Mucosa of stomach (tissue), 1 donor: Measurements from ENCODE around the gene CD274.
"Not testable (repeated sequence)": the region's sequence is repeated elsewhere in the genome, so short reads cannot be mapped to it uniquely, and the experiment has no call there.

Experiments used
- H3K27me3 ChIP-seq: one replicate; pipeline ENCODE4 v1.7.0; 2013; ENCODE audit warnings: mild to moderate bottlenecking, low read length; ENCODE audit not compliant: control insufficient read depth, insufficient read depth
- H3K36me3 ChIP-seq: one replicate; pipeline ENCODE4 v1.7.0; 2013; ENCODE audit warnings: low read length; ENCODE audit not compliant: control insufficient read depth, insufficient read depth
- H3K4me1 ChIP-seq: one replicate; pipeline ENCODE4 v1.7.0; 2013; ENCODE audit warnings: mild to moderate bottlenecking, low read length; ENCODE audit not compliant: control insufficient read depth, insufficient read depth
- H3K4me3 ChIP-seq: one replicate; pipeline ENCODE4 v1.7.0; 2013; ENCODE audit warnings: low read length
- H3K9ac ChIP-seq: one replicate; pipeline ENCODE4 v1.7.0; 2013; ENCODE audit warnings: mild to moderate bottlenecking, low read length, moderate library complexity
- H3K9me3 ChIP-seq: one replicate; pipeline ENCODE4 v1.7.0; 2013; ENCODE audit warnings: mild to moderate bottlenecking, low read length, moderate library complexity; ENCODE audit not compliant: control insufficient read depth
- donor health status: Pancreatic carcinoma.

CD274 gene

GRCh38 chr9:5453673-5454072, 3.3 kb downstream of the CD274 start:
- H3K4me3 ChIP-seq, result no peak overlapping the region
- H3K4me1 ChIP-seq, result peaks cover 12% of the 10 kb centered on the region
- H3K36me3 ChIP-seq, result no peaks in the 10 kb centered on the region
- no peaks in the 10 kb centered on the region for H3K27me3 ChIP-seq
- H3K9ac ChIP-seq, result no peak overlapping the region
- H3K9me3 ChIP-seq, result no peaks in the 10 kb centered on the region

GRCh38 chr9:5455181-5455580, 4.8 kb downstream of the CD274 start:
- Histone ChIP-seq H3K4me1 (peaks cover 4% of the 10 kb centered on the region), H3K4me3 (no peak overlapping the region), H3K9ac (no peak overlapping the region), H3K27me3 (no peaks in the 10 kb centered on the region), H3K36me3 (no peaks in the 10 kb centered on the region), H3K9me3 (no peaks in the 10 kb centered on the region)

GRCh38 chr9:5459289-5459829, 9.0 kb downstream of the CD274 start:
- H3K4me1 ChIP-seq, result no peaks in the 10 kb centered on the region
- H3K9ac ChIP-seq, result no peak overlapping the region
- no peaks in the 10 kb centered on the region for H3K36me3 ChIP-seq
- no peaks in the 10 kb centered on the region for H3K9me3 ChIP-seq
- H3K27me3 ChIP-seq, result no peaks in the 10 kb centered on the region
- no peak overlapping the region for H3K4me3 ChIP-seq

GRCh38 chr9:5460157-5460556, 9.8 kb downstream of the CD274 start:
- no peaks in the 10 kb centered on the region for H3K4me1 ChIP-seq
- H3K27me3 ChIP-seq, result no peaks in the 10 kb centered on the region
- no peak overlapping the region for H3K9ac ChIP-seq
- H3K36me3 ChIP-seq, result no peaks in the 10 kb centered on the region
- no peak overlapping the region for H3K4me3 ChIP-seq
- H3K9me3 ChIP-seq, result no peaks in the 10 kb centered on the region

GRCh38 chr9:5464831-5465330, 14.5 kb downstream of the CD274 start:
- H3K4me3 ChIP-seq, H3K27me3 ChIP-seq, H3K9ac ChIP-seq, H3K36me3 ChIP-seq, H3K9me3 ChIP-seq, H3K4me1 ChIP-seq: not testable (repeated sequence)

GRCh38 chr9:5466005-5466404, 15.7 kb downstream of the CD274 start:
- no peaks in the 10 kb centered on the region for H3K27me3 ChIP-seq
- no peaks in the 10 kb centered on the region for H3K9me3 ChIP-seq
- H3K4me3 ChIP-seq, result no peak overlapping the region
- H3K4me1 ChIP-seq, result no peaks in the 10 kb centered on the region
- H3K9ac ChIP-seq, result no peak overlapping the region
- H3K36me3 ChIP-seq, result no peaks in the 10 kb centered on the region

GRCh38 chr9:5466766-5467165, 16.4 kb downstream of the CD274 start:
- no peak overlapping the region for H3K9ac ChIP-seq
- no peaks in the 10 kb centered on the region for H3K9me3 ChIP-seq
- H3K4me3 ChIP-seq, result no peak overlapping the region
- no peaks in the 10 kb centered on the region for H3K36me3 ChIP-seq
- no peaks in the 10 kb centered on the region for H3K4me1 ChIP-seq
- no peaks in the 10 kb centered on the region for H3K27me3 ChIP-seq

GRCh38 chr9:5468850-5469249, 18.5 kb downstream of the CD274 start:
- H3K4me1 ChIP-seq, result no peaks in the 10 kb centered on the region
- no peaks in the 10 kb centered on the region for H3K36me3 ChIP-seq
- no peak overlapping the region for H3K9ac ChIP-seq
- H3K4me3 ChIP-seq, result no peak overlapping the region
- H3K27me3 ChIP-seq, result no peaks in the 10 kb centered on the region
- no peaks in the 10 kb centered on the region for H3K9me3 ChIP-seq

GRCh38 chr9:5470122-5470521, 19.8 kb downstream of the CD274 start:
- Histone ChIP-seq H3K27me3 (no peaks in the 10 kb centered on the region), H3K9ac (no peak overlapping the region), H3K4me1 (no peaks in the 10 kb centered on the region), H3K36me3 (no peaks in the 10 kb centered on the region), H3K9me3 (no peaks in the 10 kb centered on the region), H3K4me3 (no peak overlapping the region)

- Histone ChIP-seq H3K36me3 (no peaks in the 10 kb centered on the region), H3K9me3 (no peaks in the 10 kb centered on the region), H3K27me3 (no peaks in the 10 kb centered on the region), H3K9ac (no peak overlapping the region), H3K4me3 (no peak overlapping the region), H3K4me1 (no peaks in the 10 kb centered on the region)
Measured at GRCh38 chr9:5470816-5471215, 20.5 kb downstream of the CD274 start.

GRCh38 chr9:5475611-5476010, 25.3 kb downstream of the CD274 start:
- not testable (repeated sequence) for H3K4me3 ChIP-seq, H3K4me1 ChIP-seq, H3K9ac ChIP-seq, H3K36me3 ChIP-seq, H3K27me3 ChIP-seq, H3K9me3 ChIP-seq

GRCh38 chr9:5478206-5478605, 27.9 kb downstream of the CD274 start:
- Histone ChIP-seq H3K9ac (no peak overlapping the region), H3K4me1 (no peaks in the 10 kb centered on the region), H3K27me3 (no peaks in the 10 kb centered on the region), H3K36me3 (no peaks in the 10 kb centered on the region), H3K4me3 (no peak overlapping the region), H3K9me3 (no peaks in the 10 kb centered on the region)
